ENCODE measurements around the gene SEPTIN2.
A peak's percentile ranks its signal among the peaks of the same experiment; 100 is the strongest.

SEPTIN2 gene

DNA sequence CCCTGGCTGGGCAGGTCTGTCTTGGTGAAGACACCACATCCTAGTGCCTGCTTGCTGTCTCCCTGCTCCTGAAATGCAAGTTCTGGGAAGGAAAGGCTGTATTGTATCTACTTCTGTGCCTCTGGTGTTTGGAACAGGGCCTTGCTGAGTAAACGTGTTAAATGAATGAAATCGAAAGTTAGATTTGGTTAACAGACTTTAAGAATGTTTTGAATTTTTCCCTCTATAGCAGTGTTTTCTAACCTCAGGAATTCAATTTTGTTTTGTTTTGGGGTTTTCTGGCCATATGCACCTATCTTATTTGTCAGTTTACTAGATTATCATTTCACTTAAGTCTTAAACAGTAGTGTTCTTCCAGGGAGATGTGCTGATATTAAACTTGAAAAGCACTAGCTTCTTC, 61.1 kb downstream of the SEPTIN2 start:
- ATAC-seq: no peak
- TF ChIP-seq OSR1 (CRISPR knock-in tag; IDR thresholded peaks at IDR 0.05) (no peak), PPARA (CRISPR knock-in tag; IDR thresholded peaks at IDR 0.05; ENCODE audit: borderline replicate concordance) (no peak), ZC3H10 (CRISPR knock-in tag; IDR thresholded peaks at IDR 0.05) (no peak), RARB (CRISPR knock-in tag; IDR thresholded peaks at IDR 0.05) (no peak), ISL1 (CRISPR knock-in tag; IDR thresholded peaks at IDR 0.05) (no peak), GLIS3 (CRISPR knock-in tag; IDR thresholded peaks at IDR 0.05) (no peak), CSDC2 (CRISPR knock-in tag; IDR thresholded peaks at IDR 0.05) (no peak), TCF4 (CRISPR knock-in tag; IDR thresholded peaks at IDR 0.05; ENCODE audit: borderline replicate concordance) (no peak), ARNTL (CRISPR knock-in tag; IDR thresholded peaks at IDR 0.05; ENCODE audit: borderline replicate concordance, low read depth) (no peak), ZNF70 (CRISPR knock-in tag; IDR thresholded peaks at IDR 0.05) (no peak)
- TF ChIP-seq, protein P1, sequence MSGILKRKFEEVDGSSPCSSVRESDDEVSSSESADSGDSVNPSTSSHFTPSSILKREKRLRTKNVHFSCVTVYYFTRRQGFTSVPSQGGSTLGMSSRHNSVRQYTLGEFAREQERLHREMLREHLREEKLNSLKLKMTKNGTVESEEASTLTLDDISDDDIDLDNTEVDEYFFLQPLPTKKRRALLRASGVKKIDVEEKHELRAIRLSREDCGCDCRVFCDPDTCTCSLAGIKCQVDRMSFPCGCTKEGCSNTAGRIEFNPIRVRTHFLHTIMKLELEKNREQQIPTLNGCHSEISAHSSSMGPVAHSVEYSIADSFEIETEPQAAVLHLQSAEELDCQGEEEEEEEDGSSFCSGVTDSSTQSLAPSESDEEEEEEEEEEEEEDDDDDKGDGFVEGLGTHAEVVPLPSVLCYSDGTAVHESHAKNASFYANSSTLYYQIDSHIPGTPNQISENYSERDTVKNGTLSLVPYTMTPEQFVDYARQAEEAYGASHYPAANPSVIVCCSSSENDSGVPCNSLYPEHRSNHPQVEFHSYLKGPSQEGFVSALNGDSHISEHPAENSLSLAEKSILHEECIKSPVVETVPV (CRISPR knock-in tag; IDR thresholded peaks at IDR 0.05): no peak
- TF ChIP-seq, protein P2, sequence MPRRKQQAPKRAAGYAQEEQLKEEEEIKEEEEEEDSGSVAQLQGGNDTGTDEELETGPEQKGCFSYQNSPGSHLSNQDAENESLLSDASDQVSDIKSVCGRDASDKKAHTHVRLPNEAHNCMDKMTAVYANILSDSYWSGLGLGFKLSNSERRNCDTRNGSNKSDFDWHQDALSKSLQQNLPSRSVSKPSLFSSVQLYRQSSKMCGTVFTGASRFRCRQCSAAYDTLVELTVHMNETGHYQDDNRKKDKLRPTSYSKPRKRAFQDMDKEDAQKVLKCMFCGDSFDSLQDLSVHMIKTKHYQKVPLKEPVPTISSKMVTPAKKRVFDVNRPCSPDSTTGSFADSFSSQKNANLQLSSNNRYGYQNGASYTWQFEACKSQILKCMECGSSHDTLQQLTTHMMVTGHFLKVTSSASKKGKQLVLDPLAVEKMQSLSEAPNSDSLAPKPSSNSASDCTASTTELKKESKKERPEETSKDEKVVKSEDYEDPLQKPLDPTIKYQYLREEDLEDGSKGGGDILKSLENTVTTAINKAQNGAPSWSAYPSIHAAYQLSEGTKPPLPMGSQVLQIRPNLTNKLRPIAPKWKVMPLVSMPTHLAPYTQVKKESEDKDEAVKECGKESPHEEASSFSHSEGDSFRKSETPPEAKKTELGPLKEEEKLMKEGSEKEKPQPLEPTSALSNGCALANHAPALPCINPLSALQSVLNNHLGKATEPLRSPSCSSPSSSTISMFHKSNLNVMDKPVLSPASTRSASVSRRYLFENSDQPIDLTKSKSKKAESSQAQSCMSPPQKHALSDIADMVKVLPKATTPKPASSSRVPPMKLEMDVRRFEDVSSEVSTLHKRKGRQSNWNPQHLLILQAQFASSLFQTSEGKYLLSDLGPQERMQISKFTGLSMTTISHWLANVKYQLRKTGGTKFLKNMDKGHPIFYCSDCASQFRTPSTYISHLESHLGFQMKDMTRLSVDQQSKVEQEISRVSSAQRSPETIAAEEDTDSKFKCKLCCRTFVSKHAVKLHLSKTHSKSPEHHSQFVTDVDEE (CRISPR knock-in tag; IDR thresholded peaks at IDR 0.05): no peak
- TF ChIP-seq, protein P3, sequence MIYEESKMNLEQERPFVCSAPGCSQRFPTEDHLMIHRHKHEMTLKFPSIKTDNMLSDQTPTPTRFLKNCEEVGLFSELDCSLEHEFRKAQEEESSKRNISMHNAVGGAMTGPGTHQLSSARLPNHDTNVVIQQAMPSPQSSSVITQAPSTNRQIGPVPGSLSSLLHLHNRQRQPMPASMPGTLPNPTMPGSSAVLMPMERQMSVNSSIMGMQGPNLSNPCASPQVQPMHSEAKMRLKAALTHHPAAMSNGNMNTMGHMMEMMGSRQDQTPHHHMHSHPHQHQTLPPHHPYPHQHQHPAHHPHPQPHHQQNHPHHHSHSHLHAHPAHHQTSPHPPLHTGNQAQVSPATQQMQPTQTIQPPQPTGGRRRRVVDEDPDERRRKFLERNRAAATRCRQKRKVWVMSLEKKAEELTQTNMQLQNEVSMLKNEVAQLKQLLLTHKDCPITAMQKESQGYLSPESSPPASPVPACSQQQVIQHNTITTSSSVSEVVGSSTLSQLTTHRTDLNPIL (CRISPR knock-in tag; IDR thresholded peaks at IDR 0.05; ENCODE audit: low read depth): no peak
- TF ChIP-seq, protein P4, sequence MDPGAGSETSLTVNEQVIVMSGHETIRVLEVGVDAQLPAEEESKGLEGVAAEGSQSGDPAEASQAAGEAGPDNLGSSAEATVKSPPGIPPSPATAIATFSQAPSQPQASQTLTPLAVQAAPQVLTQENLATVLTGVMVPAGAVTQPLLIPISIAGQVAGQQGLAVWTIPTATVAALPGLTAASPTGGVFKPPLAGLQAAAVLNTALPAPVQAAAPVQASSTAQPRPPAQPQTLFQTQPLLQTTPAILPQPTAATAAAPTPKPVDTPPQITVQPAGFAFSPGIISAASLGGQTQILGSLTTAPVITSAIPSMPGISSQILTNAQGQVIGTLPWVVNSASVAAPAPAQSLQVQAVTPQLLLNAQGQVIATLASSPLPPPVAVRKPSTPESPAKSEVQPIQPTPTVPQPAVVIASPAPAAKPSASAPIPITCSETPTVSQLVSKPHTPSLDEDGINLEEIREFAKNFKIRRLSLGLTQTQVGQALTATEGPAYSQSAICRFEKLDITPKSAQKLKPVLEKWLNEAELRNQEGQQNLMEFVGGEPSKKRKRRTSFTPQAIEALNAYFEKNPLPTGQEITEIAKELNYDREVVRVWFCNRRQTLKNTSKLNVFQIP (CRISPR knock-in tag; IDR thresholded peaks at IDR 0.05; ENCODE audit: borderline replicate concordance, low read depth): no peak

DNA sequence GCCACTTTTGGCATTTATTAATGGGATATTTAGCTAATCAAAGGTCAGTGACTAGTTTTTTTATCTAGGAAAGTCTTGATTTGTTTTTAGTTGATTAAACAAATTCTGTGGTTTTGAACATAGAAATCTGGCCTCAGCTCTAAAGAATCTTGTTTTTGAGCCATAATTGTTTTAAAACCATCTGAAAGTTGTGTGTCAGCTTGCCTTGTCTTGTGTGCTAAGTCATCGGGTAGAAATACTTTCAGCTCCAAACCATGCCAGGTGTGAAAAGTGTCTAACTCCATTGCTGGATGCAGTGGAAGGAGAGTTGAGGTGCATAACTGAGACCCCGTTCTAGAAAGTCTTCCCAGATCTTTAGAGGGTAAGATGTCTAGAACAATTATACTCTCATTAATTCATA, 63.1 kb downstream of the SEPTIN2 start:
- ATAC-seq: no peak
- TF ChIP-seq ISL1 (CRISPR knock-in tag; IDR thresholded peaks at IDR 0.05): no peak

DNA sequence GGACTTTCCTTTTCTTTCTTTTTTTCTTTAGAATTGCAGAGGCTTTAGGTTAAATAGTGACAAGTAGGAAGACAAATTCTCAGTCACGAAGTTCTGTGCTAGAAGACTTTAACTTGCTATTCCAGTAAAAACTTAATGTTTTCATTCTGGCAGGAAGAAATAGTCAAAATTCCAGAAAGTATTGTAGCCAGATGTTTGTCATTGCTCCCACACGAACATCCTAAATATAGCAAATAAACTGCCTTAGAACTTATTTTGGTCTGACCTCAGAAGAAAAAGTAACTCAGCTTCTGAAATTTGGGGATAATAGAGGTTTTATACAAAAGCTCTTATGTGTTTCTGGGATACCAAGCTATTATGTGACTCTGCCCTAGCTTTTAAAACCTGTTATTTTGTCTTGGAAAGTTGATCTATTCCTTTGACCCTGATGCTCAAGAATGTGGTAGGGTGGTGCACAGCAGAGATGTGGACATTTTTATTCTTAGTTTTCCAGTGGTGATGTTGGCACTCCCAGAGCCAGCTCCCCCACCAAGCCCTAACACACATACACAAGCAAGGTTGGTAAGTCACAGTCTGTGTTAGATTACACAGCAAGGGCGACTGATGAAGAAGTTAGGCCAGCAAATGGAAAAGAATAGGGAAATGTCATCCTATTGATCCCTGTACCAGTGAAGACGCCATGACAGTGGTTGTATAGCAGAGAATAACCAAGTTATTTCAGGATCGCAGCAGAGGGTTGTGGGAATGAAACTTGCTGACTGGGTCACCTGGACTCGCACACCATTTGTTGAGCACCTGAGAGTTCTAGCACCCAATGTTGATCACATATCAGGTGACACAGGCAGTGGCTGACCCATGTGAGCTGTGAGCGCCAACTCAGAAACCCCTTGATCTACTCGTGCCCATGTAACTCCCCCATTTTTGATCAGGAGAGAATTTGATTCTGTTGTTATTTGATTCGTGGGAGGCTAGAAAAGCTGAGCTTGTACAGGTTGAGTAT, 64.1 kb downstream of the SEPTIN2 start:
- peak; percentile 46 for ATAC-seq
- TF ChIP-seq, protein P1 (CRISPR knock-in tag; IDR thresholded peaks at IDR 0.05): no peak
- TF ChIP-seq BACH2 (CRISPR knock-in tag; IDR thresholded peaks at IDR 0.05; ENCODE audit: borderline replicate concordance) (no peak), ZNF8 (CRISPR knock-in tag; IDR thresholded peaks at IDR 0.05) (no peak), GLIS3 (CRISPR knock-in tag; IDR thresholded peaks at IDR 0.05) (no peak), ZC3H10 (CRISPR knock-in tag; IDR thresholded peaks at IDR 0.05) (no peak), ARNTL (CRISPR knock-in tag; IDR thresholded peaks at IDR 0.05; ENCODE audit: borderline replicate concordance, low read depth) (no peak), PPARA (CRISPR knock-in tag; IDR thresholded peaks at IDR 0.05; ENCODE audit: borderline replicate concordance) (no peak), RARB (CRISPR knock-in tag; IDR thresholded peaks at IDR 0.05) (no peak), ZFP30 (CRISPR knock-in tag; IDR thresholded peaks at IDR 0.05) (no peak), TCF4 (CRISPR knock-in tag; IDR thresholded peaks at IDR 0.05; ENCODE audit: borderline replicate concordance) (no peak), ZNF565 (CRISPR knock-in tag; conservative IDR thresholded peaks at IDR 0.05; ENCODE audit: low read depth) (no peak), ESRRG (CRISPR knock-in tag; IDR thresholded peaks at IDR 0.05) (no peak), ZNF70 (CRISPR knock-in tag; IDR thresholded peaks at IDR 0.05) (no peak)
- TF ChIP-seq, protein P5, sequence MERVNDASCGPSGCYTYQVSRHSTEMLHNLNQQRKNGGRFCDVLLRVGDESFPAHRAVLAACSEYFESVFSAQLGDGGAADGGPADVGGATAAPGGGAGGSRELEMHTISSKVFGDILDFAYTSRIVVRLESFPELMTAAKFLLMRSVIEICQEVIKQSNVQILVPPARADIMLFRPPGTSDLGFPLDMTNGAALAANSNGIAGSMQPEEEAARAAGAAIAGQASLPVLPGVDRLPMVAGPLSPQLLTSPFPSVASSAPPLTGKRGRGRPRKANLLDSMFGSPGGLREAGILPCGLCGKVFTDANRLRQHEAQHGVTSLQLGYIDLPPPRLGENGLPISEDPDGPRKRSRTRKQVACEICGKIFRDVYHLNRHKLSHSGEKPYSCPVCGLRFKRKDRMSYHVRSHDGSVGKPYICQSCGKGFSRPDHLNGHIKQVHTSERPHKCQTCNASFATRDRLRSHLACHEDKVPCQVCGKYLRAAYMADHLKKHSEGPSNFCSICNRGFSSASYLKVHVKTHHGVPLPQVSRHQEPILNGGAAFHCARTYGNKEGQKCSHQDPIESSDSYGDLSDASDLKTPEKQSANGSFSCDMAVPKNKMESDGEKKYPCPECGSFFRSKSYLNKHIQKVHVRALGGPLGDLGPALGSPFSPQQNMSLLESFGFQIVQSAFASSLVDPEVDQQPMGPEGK (CRISPR knock-in tag; IDR thresholded peaks at IDR 0.05; ENCODE audit: borderline replicate concordance): no peak
- TF ChIP-seq, protein P4 (CRISPR knock-in tag; IDR thresholded peaks at IDR 0.05; ENCODE audit: borderline replicate concordance, low read depth): no peak
